A549 (cell line): ENCODE measurements around the gene OR7C1. TPM values are rescaled to one million over a fixed set of nuclear protein-coding genes. Genes with fewer than 3 reads are reported as not detected.
A peak's percentile ranks its signal among the peaks of the same experiment; 100 is the strongest.

Experiments used
- ATAC-seq, 2 experiments: fragments of 200-7000 bp in 1 of 2; fragments of >200 bp in 1 of 2; cut with Nextera tagmentation in 1 of 2; cut with Tn5 transposase in 1 of 2; 3 replicates each; pipeline versions ENCODE4 v1.8.0 to v1.9.1; 2018 to 2020; ENCODE audit warnings: mild to moderate bottlenecking in 1 of 2, moderate library complexity in 1 of 2
- CTCF ChIA-PET: fragments of 300-600 bp; sonication (Branson Sonifier 250); formaldehyde crosslinking; extraction: SDS; loops from one replicate; lab custom pipeline; 2021; ENCODE audit warnings: antibody characterized with exemption, inconsistent platforms; lab: Yijun Ruan, JAX
- POLR2A ChIA-PET: fragments of 350-600 bp; formaldehyde crosslinking; extraction: SDS; loops from one replicate; lab custom pipeline; 2021; ENCODE audit warnings: antibody characterized with exemption, inconsistent platforms; lab: Yijun Ruan, JAX
- DNase-seq, 2 experiments: peaks; one replicate each; pipeline versions ENCODE4 v3.0.0 to v3.0.0-alpha.2; 2011 to 2016; ENCODE audit warnings: low read depth in 1 of 2, low spot score in 1 of 2
- FAIRE-seq: peaks from 2 replicates; lab custom pipeline; 2011; peaks lifted over from hg19 to GRCh38; lab: Jason Lieb, UNC
- H3K27ac ChIP-seq, 2 experiments: fragments of >200 bp; sonication (Bioruptor Twin); formaldehyde crosslinking; 3 replicates each; pipeline ENCODE4 v1.5.1; 2016 to 2017
- H3K4me1 ChIP-seq: fragments of >200 bp; sonication (Bioruptor Twin); formaldehyde crosslinking; 3 replicates; pipeline ENCODE4 v1.6.1; 2016
- H3K4me2 ChIP-seq: fragments of >200 bp; sonication (Bioruptor Twin); formaldehyde crosslinking; 3 replicates; pipeline ENCODE4 v1.6.1; 2016
- H3K4me3 ChIP-seq: fragments of >200 bp; sonication (Bioruptor Twin); formaldehyde crosslinking; 3 replicates; pipeline ENCODE4 v1.5.1; 2016
- H3K9me3 ChIP-seq: fragments of >200 bp; sonication (Bioruptor Twin); formaldehyde crosslinking; 3 replicates; pipeline ENCODE4 v1.6.1; 2016
- BCL3 ChIP-seq: fragments of >200 bp; sonication (Bioruptor Twin); formaldehyde crosslinking; IDR thresholded peaks from 3 replicates; pipeline ENCODE4 v1.6.1; 2016
- BHLHE40 ChIP-seq: IDR thresholded peaks from 2 replicates; pipeline ENCODE4 v1.6.1; 2012; ENCODE audit warnings: low read depth, low read length, inconsistent platforms
- CBX8 ChIP-seq: fragments of 200-600 bp; sonication (generic); IDR thresholded peaks from 2 replicates; pipeline ENCODE4 v1.6.1; 2016
- CHD2 ChIP-seq: fragments of 150-350 bp; IDR thresholded peaks from 2 replicates; pipeline ENCODE4 v1.6.1; 2014; ENCODE audit warnings: low read length; ENCODE audit not compliant: partially characterized antibody
- CHD4 ChIP-seq: fragments of 200-600 bp; sonication (generic); IDR thresholded peaks from 2 replicates; pipeline ENCODE4 v1.6.1; 2016; ENCODE audit warnings: antibody characterized with exemption, mild to moderate bottlenecking, borderline replicate concordance
- EHF ChIP-seq: fragments of 250-450 bp; sonication (Bioruptor Pico); IDR thresholded peaks from 2 replicates; pipeline ENCODE4 v1.5.0; 2020; ENCODE audit warnings: mild to moderate bottlenecking
- EHMT2 ChIP-seq: fragments of 200-600 bp; sonication (generic); IDR thresholded peaks from 2 replicates; pipeline ENCODE4 v1.6.1; 2016; ENCODE audit warnings: antibody characterized with exemption, low read depth, mild to moderate bottlenecking, moderate library complexity
- ESRRA ChIP-seq: fragments of 150-350 bp; IDR thresholded peaks from 2 replicates; pipeline ENCODE4 v1.6.1; 2014; ENCODE audit warnings: mild to moderate bottlenecking, low read length, borderline replicate concordance
- FOSB ChIP-seq: fragments of 250-450 bp; sonication (Bioruptor Pico); IDR thresholded peaks from 2 replicates; pipeline ENCODE4 v1.5.0; 2020; ENCODE audit warnings: mild to moderate bottlenecking, moderate library complexity
- FOSL2 ChIP-seq, 2 experiments: fragments of 450-650 bp in 1 of 2; fragments of >200 bp in 1 of 2; sonication (Bioruptor Twin) in 1 of 2; formaldehyde crosslinking; IDR thresholded peaks; 2 replicates each; pipeline versions ENCODE4 v1.5.0 to v1.6.1; 2016 to 2020; ENCODE audit warnings: mild to moderate bottlenecking in 1 of 2, moderate library complexity in 1 of 2
- FOXS1 ChIP-seq: fragments of 250-450 bp; sonication (Bioruptor Pico); IDR thresholded peaks from 2 replicates; pipeline ENCODE4 v1.5.0; 2020; ENCODE audit warnings: mild to moderate bottlenecking, moderate library complexity
- GATA3 ChIP-seq: IDR thresholded peaks from 2 replicates; pipeline ENCODE4 v1.6.1; 2012; ENCODE audit warnings: borderline replicate concordance
- HEYL ChIP-seq: fragments of 250-450 bp; sonication (Bioruptor Pico); IDR thresholded peaks from 2 replicates; pipeline ENCODE4 v1.8.0; 2021; ENCODE audit warnings: mild to moderate bottlenecking, moderate library complexity
- HOXB5 ChIP-seq: fragments of 250-450 bp; sonication (Bioruptor Pico); IDR thresholded peaks from 2 replicates; pipeline ENCODE4 v1.5.0; 2020; ENCODE audit warnings: mild to moderate bottlenecking, moderate library complexity
- JUN ChIP-seq, 2 experiments: fragments of >200 bp; sonication (Bioruptor Twin); formaldehyde crosslinking; IDR thresholded peaks; 2 replicates in 1 of 2; 3 replicates in 1 of 2; pipeline ENCODE4 v1.6.1; 2016 to 2017
- KDM1A ChIP-seq: fragments of 200-600 bp; sonication (generic); IDR thresholded peaks from 2 replicates; pipeline ENCODE4 v1.6.1; 2016; ENCODE audit warnings: low read depth, mild to moderate bottlenecking
- MAX ChIP-seq: IDR thresholded peaks from 2 replicates; pipeline ENCODE4 v1.6.1; 2012
- PBX3 ChIP-seq: IDR thresholded peaks from 2 replicates; pipeline ENCODE4 v1.6.1; 2012
- RARB ChIP-seq: fragments of 250-450 bp; sonication (Bioruptor Pico); IDR thresholded peaks from 2 replicates; pipeline ENCODE4 v1.8.0; 2021; ENCODE audit warnings: mild to moderate bottlenecking, moderate library complexity
- RCOR1 ChIP-seq: fragments of 150-350 bp; IDR thresholded peaks from 2 replicates; pipeline ENCODE4 v1.6.1; 2014; ENCODE audit warnings: antibody characterized with exemption, low read length, low read depth
- RFX5 ChIP-seq: fragments of 450-650 bp; IDR thresholded peaks from 2 replicates; pipeline ENCODE4 v1.7.1; 2014; ENCODE audit warnings: antibody characterized with exemption, mild to moderate bottlenecking, moderate library complexity
- SREBF2 ChIP-seq: fragments of 450-650 bp; IDR thresholded peaks from 2 replicates; pipeline ENCODE4 v1.6.1; 2014; ENCODE audit warnings: mild to moderate bottlenecking, moderate library complexity
- ZC3H11A ChIP-seq: fragments of 450-650 bp; IDR thresholded peaks from 2 replicates; pipeline ENCODE4 v1.6.1; 2014; ENCODE audit warnings: antibody characterized with exemption, mild to moderate bottlenecking
- ZFP36 ChIP-seq: fragments of 450-650 bp; IDR thresholded peaks from 2 replicates; pipeline ENCODE4 v1.6.1; 2014; ENCODE audit warnings: borderline replicate concordance; ENCODE audit not compliant: partially characterized antibody
- ZNF302 ChIP-seq: fragments of 250-450 bp; sonication (Bioruptor Pico); IDR thresholded peaks from 2 replicates; pipeline ENCODE4 v1.9.0; 2021; ENCODE audit warnings: inconsistent platforms, mild to moderate bottlenecking, moderate library complexity
- WGBS: methylation state at CpG from one replicate; pipeline ENCODE4 v1.1.6; 2017; ENCODE audit errors: missing lambda C conversion rate; 5-methylcytosine and 5-hydroxymethylcytosine counted together
- polyA plus RNA-seq, 4 experiments: library from polyadenylated mRNA; depleted of rRNA in 3 of 4; stranded (reverse); fragments of >200 nt; fragmentation: RNase III in 1 of 4; extraction: RNeasy Plus Mini Kit Qiagen cat#74134 plus additional on column Dnase treatment in 1 of 4; gene quantifications; 2 replicates in 3 of 4; 3 replicates in 1 of 4; pipeline ENCODE4 v1.2.3, GENCODE V29; 2011 to 2017
- TF ChIP-seq, protein P1 (sequence below): fragments of 250-450 bp; sonication (Bioruptor Pico); IDR thresholded peaks from 2 replicates; pipeline ENCODE4 v1.5.0; 2020; ENCODE audit warnings: low read depth, mild to moderate bottlenecking, moderate library complexity
- TF ChIP-seq, protein P2 (sequence below): fragments of 250-450 bp; sonication (Bioruptor Pico); IDR thresholded peaks from 2 replicates; pipeline ENCODE4 v1.5.0; 2021; ENCODE audit warnings: mild to moderate bottlenecking, moderate library complexity, borderline replicate concordance

OR7C1 gene
- polyA plus RNA-seq, 2 of the 4 experiments (the other 2 are of a cell fraction) = not detected

- H3K4me1 ChIP-seq = no peaks in the 10 kb centered on the region
- no peak overlapping the region for H3K4me2 ChIP-seq
- DNase-seq (no peak), FAIRE-seq (no peak), ATAC-seq (no peak)
- H3K4me3 ChIP-seq = no peak overlapping the region
- POLR2A ChIA-PET = no interaction called here
- H3K9me3 ChIP-seq = 0 out of 3 replicates have a peak, but pooled peaks cover 3% of the 10 kb centered on the region
- H3K27ac ChIP-seq = no peak overlapping the region
- TF ChIP-seq, protein P1, sequence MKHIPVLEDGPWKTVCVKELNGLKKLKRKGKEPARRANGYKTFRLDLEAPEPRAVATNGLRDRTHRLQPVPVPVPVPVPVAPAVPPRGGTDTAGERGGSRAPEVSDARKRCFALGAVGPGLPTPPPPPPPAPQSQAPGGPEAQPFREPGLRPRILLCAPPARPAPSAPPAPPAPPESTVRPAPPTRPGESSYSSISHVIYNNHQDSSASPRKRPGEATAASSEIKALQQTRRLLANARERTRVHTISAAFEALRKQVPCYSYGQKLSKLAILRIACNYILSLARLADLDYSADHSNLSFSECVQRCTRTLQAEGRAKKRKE (CRISPR knock-in tag) = no peak
- TF ChIP-seq FOSB (CRISPR knock-in tag) (no peak), EHMT2 (no peak), BHLHE40 (no peak), JUN (IDR thresholded peaks at IDR 0.05) (no peak), RCOR1 (no peak), SREBF2 (no peak), GATA3 (no peak), KDM1A (no peak), CHD4 (no peak), HEYL (CRISPR knock-in tag) (no peak), PBX3 (no peak), FOXS1 (no peak)
- CTCF ChIA-PET = no interaction called here
- WGBS = 18% methylated on average over 4 of the region's 4 CpGs
These were observed 2.4 kb upstream of the OR7C1 start for GRCh38 chr19:14837391-14837790.

DNA sequence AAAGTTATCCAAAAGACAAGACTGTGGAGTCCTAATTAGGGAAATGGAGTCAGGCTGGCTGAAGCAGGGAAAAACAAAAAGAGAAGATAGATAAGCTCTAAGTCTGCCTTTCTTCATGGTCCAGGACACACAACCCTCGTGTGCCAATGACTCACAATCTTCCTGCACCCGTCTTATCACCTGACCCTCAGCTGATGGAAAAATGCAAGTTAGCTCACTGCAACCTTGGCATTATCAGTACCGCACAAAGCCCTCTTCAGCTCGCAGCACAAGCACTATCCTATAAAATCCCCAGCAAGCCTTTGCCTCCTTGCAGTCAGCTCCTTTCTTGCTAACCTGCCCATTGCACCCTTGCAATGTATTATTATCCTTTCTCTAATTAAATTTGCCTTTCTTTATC is 4.3 kb downstream of the OR7C1 start:
- FAIRE-seq (no peak), DNase-seq (no peak), ATAC-seq (no peak)
- 20% methylated on average over 4 of the region's 4 CpGs for WGBS
- ChIA-PET POLR2A (no interaction called here), CTCF (interaction anchor here (1.1 kb wide), 1 partner anchor 44 kb away, joined by 3 read pairs; no protein-coding TSS in a partner anchor)
- H3K27ac ChIP-seq = no peak overlapping the region
- H3K9me3 ChIP-seq = no peaks in the 10 kb centered on the region
- TF ChIP-seq CHD2 = no peak
- TF ChIP-seq CHD4 = no peak
- no peaks in the 10 kb centered on the region for H3K4me1 ChIP-seq
- H3K4me2 ChIP-seq = no peak overlapping the region
- H3K4me3 ChIP-seq = no peak overlapping the region

DNA sequence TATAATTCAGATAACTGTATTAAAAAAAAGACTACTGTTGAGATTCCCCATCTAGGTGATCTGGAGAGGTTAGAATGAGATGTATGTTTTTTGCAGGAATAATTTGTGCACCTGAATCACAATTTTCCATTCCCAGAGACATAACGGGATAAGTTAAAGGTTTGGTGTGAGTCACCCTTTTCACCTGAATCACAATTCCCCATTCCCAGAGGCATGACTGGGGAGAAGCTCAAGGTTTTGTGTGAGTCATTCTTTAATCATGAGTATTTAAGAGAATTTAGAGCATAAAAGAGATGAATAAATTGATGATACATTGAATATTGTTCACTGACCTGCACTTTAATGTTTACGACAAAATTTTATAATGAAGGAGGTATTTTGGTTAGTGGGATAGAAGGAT is 9.0 kb downstream of the OR7C1 start:
- H3K27ac ChIP-seq = no peak overlapping the region
- no peak overlapping the region for H3K4me2 ChIP-seq
- ChIA-PET POLR2A (no interaction called here), CTCF (no interaction called here)
- H3K4me3 ChIP-seq = no peak overlapping the region
- WGBS = 21% methylated on average over 2 of the region's 2 CpGs
- peaks cover 3% of the 10 kb centered on the region; the same call in 1 of the 3 replicates for H3K9me3 ChIP-seq
- TF ChIP-seq GATA3 (no peak), FOSL2 (IDR thresholded peaks at IDR 0.05) (no peak), FOSL2 (CRISPR knock-in tag; IDR thresholded peaks at IDR 0.05) (0 out of 2 replicates have a peak, but pooled peaks have one; percentile 11)
- DNase-seq (no peak), FAIRE-seq (no peak), ATAC-seq (no peak)
- no peaks in the 10 kb centered on the region for H3K4me1 ChIP-seq

DNA sequence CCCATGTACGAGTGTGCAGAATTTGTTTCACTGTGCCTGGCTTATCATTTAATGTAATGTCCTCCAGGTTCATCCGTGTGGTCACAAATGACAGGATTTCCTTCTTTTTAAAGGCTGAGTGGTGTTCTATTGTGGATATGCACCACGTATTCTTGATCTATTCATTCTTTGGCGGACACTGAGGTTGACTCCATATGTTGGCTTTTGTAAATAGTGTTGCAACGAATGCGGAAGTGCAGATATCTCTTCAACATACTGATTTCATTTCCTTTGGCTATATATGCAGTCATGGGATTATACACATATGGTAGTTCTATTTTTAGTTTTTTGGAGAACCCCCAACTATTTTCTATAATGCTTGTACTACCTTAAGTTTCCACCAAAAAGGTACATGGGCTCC is 13.0 kb downstream of the OR7C1 start:
- 11% methylated on average over 6 of the region's 6 CpGs for WGBS
- H3K27ac ChIP-seq = no peak overlapping the region
- no peaks in the 10 kb centered on the region for H3K4me1 ChIP-seq
- ChIA-PET POLR2A (no interaction called here), CTCF (no interaction called here)
- FAIRE-seq (no peak), DNase-seq (no peak), ATAC-seq (no peak)
- no peak overlapping the region for H3K4me3 ChIP-seq
- no peak for TF ChIP-seq MAX
- TF ChIP-seq RARB (CRISPR knock-in tag) = no peak
- TF ChIP-seq, protein P2, sequence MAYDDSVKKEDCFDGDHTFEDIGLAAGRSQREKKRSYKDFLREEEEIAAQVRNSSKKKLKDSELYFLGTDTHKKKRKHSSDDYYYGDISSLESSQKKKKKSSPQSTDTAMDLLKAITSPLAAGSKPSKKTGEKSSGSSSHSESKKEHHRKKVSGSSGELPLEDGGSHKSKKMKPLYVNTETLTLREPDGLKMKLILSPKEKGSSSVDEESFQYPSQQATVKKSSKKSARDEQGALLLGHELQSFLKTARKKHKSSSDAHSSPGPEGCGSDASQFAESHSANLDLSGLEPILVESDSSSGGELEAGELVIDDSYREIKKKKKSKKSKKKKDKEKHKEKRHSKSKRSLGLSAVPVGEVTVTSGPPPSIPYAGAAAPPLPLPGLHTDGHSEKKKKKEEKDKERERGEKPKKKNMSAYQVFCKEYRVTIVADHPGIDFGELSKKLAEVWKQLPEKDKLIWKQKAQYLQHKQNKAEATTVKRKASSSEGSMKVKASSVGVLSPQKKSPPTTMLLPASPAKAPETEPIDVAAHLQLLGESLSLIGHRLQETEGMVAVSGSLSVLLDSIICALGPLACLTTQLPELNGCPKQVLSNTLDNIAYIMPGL (CRISPR knock-in tag) = no peak
- no peak for TF ChIP-seq ZFP36
- TF ChIP-seq BCL3 = no peak
- TF ChIP-seq ZNF302 = no peak
- no peak for TF ChIP-seq HOXB5
- TF ChIP-seq RCOR1 = no peak
- no peak for TF ChIP-seq RFX5
- no peak for TF ChIP-seq CHD2
- TF ChIP-seq ESRRA = no peak
- TF ChIP-seq ZC3H11A = no peak
- TF ChIP-seq EHF = no peak
- TF ChIP-seq CBX8 = no peak
- no peak overlapping the region for H3K4me2 ChIP-seq
- peaks cover 3% of the 10 kb centered on the region; the same call in 1 of the 3 replicates for H3K9me3 ChIP-seq
